Measurements from ENCODE around the gene HAUS3.

DNA sequence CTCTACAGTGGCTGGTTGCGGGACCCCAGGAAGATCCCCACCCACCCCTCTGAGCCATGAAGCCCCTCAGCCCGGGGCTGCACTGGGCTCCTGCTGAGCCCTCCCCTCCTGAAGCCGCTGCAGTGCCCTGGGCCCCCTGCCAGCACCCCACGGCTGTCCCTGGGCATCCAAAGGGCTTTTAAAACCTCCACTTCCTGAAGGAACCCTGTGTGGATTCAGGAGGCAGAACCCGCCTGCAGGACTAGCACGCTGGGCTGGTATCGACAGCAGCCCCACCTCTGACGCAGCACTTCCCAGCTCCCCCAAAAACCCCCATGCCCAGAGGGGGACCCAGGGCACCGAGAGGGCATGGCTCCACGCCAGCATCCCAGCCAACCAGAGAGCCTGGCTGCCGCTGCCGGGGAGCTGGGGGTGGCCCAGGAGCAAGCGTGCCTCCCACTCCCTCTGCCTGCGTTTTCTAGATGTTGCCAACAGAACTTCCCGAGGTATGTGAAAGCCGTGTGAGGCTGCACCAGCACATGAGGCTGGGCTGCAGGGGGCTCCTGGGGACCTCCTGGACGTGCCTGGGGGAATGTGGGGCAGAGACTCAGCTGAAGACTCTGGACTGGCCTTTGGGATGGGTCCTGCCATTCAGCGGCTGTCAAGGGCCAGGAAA is 13.7 kb upstream of the HAUS3 start:
- TF ChIP-seq POLR2A (IDR thresholded peaks at IDR 0.05; ENCODE audit: control extremely low read depth in 1 of 2, low read depth in 2 of 2, low read length in 2 of 2) (no peak), RNF2 (IDR thresholded peaks at IDR 0.05; ENCODE audit: borderline replicate concordance, low read depth, low read length, missing control alignments, poor library complexity, severe bottlenecking) (no peak), CHD2 (IDR thresholded peaks at IDR 0.05; ENCODE audit: low read length) (no peak), SUZ12 (IDR thresholded peaks at IDR 0.05; ENCODE audit: low read length) (no peak), TEAD4 (IDR thresholded peaks at IDR 0.05; ENCODE audit: low read depth, low read length) (no peak), NRF1 (IDR thresholded peaks at IDR 0.05; ENCODE audit: low read depth, low read length) (no peak)
- TF ChIP-seq, protein P1, sequence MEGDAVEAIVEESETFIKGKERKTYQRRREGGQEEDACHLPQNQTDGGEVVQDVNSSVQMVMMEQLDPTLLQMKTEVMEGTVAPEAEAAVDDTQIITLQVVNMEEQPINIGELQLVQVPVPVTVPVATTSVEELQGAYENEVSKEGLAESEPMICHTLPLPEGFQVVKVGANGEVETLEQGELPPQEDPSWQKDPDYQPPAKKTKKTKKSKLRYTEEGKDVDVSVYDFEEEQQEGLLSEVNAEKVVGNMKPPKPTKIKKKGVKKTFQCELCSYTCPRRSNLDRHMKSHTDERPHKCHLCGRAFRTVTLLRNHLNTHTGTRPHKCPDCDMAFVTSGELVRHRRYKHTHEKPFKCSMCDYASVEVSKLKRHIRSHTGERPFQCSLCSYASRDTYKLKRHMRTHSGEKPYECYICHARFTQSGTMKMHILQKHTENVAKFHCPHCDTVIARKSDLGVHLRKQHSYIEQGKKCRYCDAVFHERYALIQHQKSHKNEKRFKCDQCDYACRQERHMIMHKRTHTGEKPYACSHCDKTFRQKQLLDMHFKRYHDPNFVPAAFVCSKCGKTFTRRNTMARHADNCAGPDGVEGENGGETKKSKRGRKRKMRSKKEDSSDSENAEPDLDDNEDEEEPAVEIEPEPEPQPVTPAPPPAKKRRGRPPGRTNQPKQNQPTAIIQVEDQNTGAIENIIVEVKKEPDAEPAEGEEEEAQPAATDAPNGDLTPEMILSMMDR (IDR thresholded peaks at IDR 0.05; ENCODE audit: control extremely low read depth in 1 of 3, insufficient read depth in 1 of 3, low read depth in 1 of 3, low read length in 3 of 3): no peak
- TF ChIP-seq, protein P2, sequence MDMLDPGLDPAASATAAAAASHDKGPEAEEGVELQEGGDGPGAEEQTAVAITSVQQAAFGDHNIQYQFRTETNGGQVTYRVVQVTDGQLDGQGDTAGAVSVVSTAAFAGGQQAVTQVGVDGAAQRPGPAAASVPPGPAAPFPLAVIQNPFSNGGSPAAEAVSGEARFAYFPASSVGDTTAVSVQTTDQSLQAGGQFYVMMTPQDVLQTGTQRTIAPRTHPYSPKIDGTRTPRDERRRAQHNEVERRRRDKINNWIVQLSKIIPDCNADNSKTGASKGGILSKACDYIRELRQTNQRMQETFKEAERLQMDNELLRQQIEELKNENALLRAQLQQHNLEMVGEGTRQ (IDR thresholded peaks at IDR 0.05; ENCODE audit: low read length): no peak
